ENCODE measurements around the gene BABAM2.
"Not testable (repeated sequence)": the region's sequence is repeated elsewhere in the genome, so short reads cannot be mapped to it uniquely, and the experiment has no call there.

Gene BABAM2

GRCh38 chr2:28330722-28331121, 440.2 kb downstream of the BABAM2 start:
- DNase-seq (ENCODE audit: low read depth in 2 of 2) = not testable (repeated sequence)

- DNase-seq (ENCODE audit: low read depth in 2 of 2) = not testable (repeated sequence)
Measured at GRCh38 chr2:28331797-28332196, 441.3 kb downstream of the BABAM2 start.

GRCh38 chr2:28332696-28333095, 442.2 kb downstream of the BABAM2 start:
- DNase-seq (ENCODE audit: low read depth in 2 of 2) = no peak

GRCh38 chr2:28333606-28334526, 443.3 kb downstream of the BABAM2 start:
- DNase-seq (ENCODE audit: low read depth in 2 of 2) = no peak

GRCh38 chr2:28334527-28334894, 444.0 kb downstream of the BABAM2 start:
- no peak for DNase-seq (ENCODE audit: low read depth in 2 of 2)

GRCh38 chr2:28335265-28335664, 444.7 kb downstream of the BABAM2 start:
- not testable (repeated sequence) for DNase-seq (ENCODE audit: low read depth in 2 of 2)

- no peak for DNase-seq (ENCODE audit: low read depth in 2 of 2)
Measured at GRCh38 chr2:28335666-28336065, 445.1 kb downstream of the BABAM2 start.

- DNase-seq (ENCODE audit: low read depth in 2 of 2) = no peak
Measured at GRCh38 chr2:28336264-28336980, 445.9 kb downstream of the BABAM2 start.

- DNase-seq (ENCODE audit: low read depth in 2 of 2) = no peak
Measured at GRCh38 chr2:28336982-28337627, 446.6 kb downstream of the BABAM2 start.

- no peak for DNase-seq (ENCODE audit: low read depth in 2 of 2)
Measured at GRCh38 chr2:28338046-28338817, 447.7 kb downstream of the BABAM2 start.

- no peak for DNase-seq (ENCODE audit: low read depth in 2 of 2)
Measured at GRCh38 chr2:28338831-28339321, 448.3 kb downstream of the BABAM2 start.

GRCh38 chr2:28339516-28340175, 449.1 kb downstream of the BABAM2 start:
- DNase-seq (ENCODE audit: low read depth in 2 of 2) = no peak

GRCh38 chr2:28340312-28341202, 450.0 kb downstream of the BABAM2 start:
- DNase-seq (ENCODE audit: low read depth in 2 of 2) = no peak

GRCh38 chr2:28341208-28341891, 450.8 kb downstream of the BABAM2 start:
- no peak for DNase-seq (ENCODE audit: low read depth in 2 of 2)

- DNase-seq (ENCODE audit: low read depth in 2 of 2) = no peak
Measured at GRCh38 chr2:28342081-28342967, 451.8 kb downstream of the BABAM2 start.

GRCh38 chr2:28343184-28343942, 452.8 kb downstream of the BABAM2 start:
- DNase-seq (ENCODE audit: low read depth in 2 of 2) = no peak

- no peak for DNase-seq (ENCODE audit: low read depth in 2 of 2)
Measured at GRCh38 chr2:28343971-28344715, 453.6 kb downstream of the BABAM2 start.
